Peyer's patch (tissue), 4 donors: ENCODE measurements around the gene DPPA2. TPM values are rescaled to one million over a fixed set of nuclear protein-coding genes. Genes with fewer than 3 reads are reported as not detected.

Experiments used
- DNase-seq, 3 donors: peaks; one replicate each; pipeline ENCODE4 v3.0.0-alpha.2; 2017 to 2019
- H3K27ac ChIP-seq, 4 donors: fragments of 200-600 bp; sonication (generic); one replicate each; pipeline ENCODE4 v1.5.1; 2016 to 2019
- H3K27me3 ChIP-seq, 2 donors: fragments of 200-600 bp; sonication (generic); one replicate each; pipeline ENCODE4 v1.5.1; 2019
- H3K36me3 ChIP-seq, 3 donors: fragments of 200-600 bp; sonication (generic); one replicate each; pipeline ENCODE4 v1.5.1; 2016 to 2019
- H3K4me1 ChIP-seq, 4 donors: fragments of 200-600 bp; sonication (generic); one replicate each; pipeline ENCODE4 v1.5.1; 2016 to 2019
- H3K4me3 ChIP-seq, 4 donors: fragments of 200-600 bp; sonication (generic); 1 replicate in 3 of 4; 2 replicates in 1 of 4; pipeline ENCODE4 v1.5.1; 2016 to 2019; ENCODE audit warnings: mild to moderate bottlenecking in 1 of 4
- H3K9me3 ChIP-seq, 4 donors: fragments of 200-600 bp; sonication (generic); one replicate each; pipeline ENCODE4 v1.5.1; 2016 to 2019; ENCODE audit warnings: mild to moderate bottlenecking in 1 of 4
- CTCF ChIP-seq, 6 experiments: fragments of 450-650 bp in 4 of 6; fragments of 200-600 bp in 2 of 6; sonication (generic) in 1 of 6; IDR thresholded peaks; one replicate each; pipeline ENCODE4 v1.5.1; 2017 to 2019; ENCODE audit warnings: antibody characterized with exemption in 6 of 6, mild to moderate bottlenecking in 3 of 6, moderate library complexity in 1 of 6
- POLR2A ChIP-seq, 2 donors: fragments of 450-650 bp; IDR thresholded peaks; one replicate each; pipeline ENCODE4 v1.5.1; 2017; ENCODE audit warnings: antibody characterized with exemption in 2 of 2, mild to moderate bottlenecking in 2 of 2, moderate library complexity in 2 of 2
- total RNA-seq, 4 donors: library from RNA; depleted of rRNA; stranded (reverse); fragments of >200 nt; gene quantifications; one replicate each; pipeline ENCODE4 v1.1.0, GENCODE V29; 2016

DPPA2 gene
- total RNA-seq, 4 donors from 2014 or later: not detected

GRCh38 chr3:109339714-109340648, 23.7 kb upstream of the DPPA2 start:
- H3K27me3 ChIP-seq: no peaks in the 10 kb centered on the region
- H3K27ac ChIP-seq: no peak overlapping the region
- no peaks in the 10 kb centered on the region for H3K36me3 ChIP-seq

GRCh38 chr3:109339197-109339596, 22.9 kb upstream of the DPPA2 start:
- H3K27ac ChIP-seq: no peak overlapping the region
- H3K4me3 ChIP-seq: no peak overlapping the region
- TF ChIP-seq CTCF (IDR thresholded peaks at IDR 0.05) (no peak), POLR2A (IDR thresholded peaks at IDR 0.05) (no peak)

More at GRCh38 chr3:109339714-109340648, 23.7 kb upstream of the DPPA2 start:
- no peak for TF ChIP-seq CTCF (IDR thresholded peaks at IDR 0.05)
- no peak for TF ChIP-seq POLR2A (IDR thresholded peaks at IDR 0.05)
- Histone ChIP-seq H3K4me3 (no peak overlapping the region), H3K9me3 (no peaks in the 10 kb centered on the region), H3K4me1 (no peaks in the 10 kb centered on the region)
- no peak for DNase-seq

GRCh38 chr3:109338322-109338721, 22.0 kb upstream of the DPPA2 start:
- H3K27me3 ChIP-seq: no peaks in the 10 kb centered on the region
- DNase-seq: no peak
- no peaks in the 10 kb centered on the region for H3K9me3 ChIP-seq
- no peaks in the 10 kb centered on the region for H3K36me3 ChIP-seq
- no peak overlapping the region for H3K27ac ChIP-seq
- H3K4me3 ChIP-seq: no peak overlapping the region
- H3K4me1 ChIP-seq: no peaks in the 10 kb centered on the region
- no peak for TF ChIP-seq CTCF (IDR thresholded peaks at IDR 0.05)
- TF ChIP-seq POLR2A (IDR thresholded peaks at IDR 0.05): no peak

More at GRCh38 chr3:109339197-109339596, 22.9 kb upstream of the DPPA2 start:
- DNase-seq: no peak
- Histone ChIP-seq H3K36me3 (no peaks in the 10 kb centered on the region), H3K9me3 (no peaks in the 10 kb centered on the region), H3K4me1 (no peaks in the 10 kb centered on the region), H3K27me3 (no peaks in the 10 kb centered on the region)

- Histone ChIP-seq H3K4me3 (peak within 1 kb of the TSS in 2 of 4 donors; percentile 1 to 2), H3K36me3 (no peaks in the 10 kb centered on the region), H3K27ac (no peak within 1 kb of the TSS), H3K9me3 (no peaks in the 10 kb centered on the region), H3K27me3 (no peaks in the 10 kb centered on the region), H3K4me1 (no peaks in the 10 kb centered on the region)
- TF ChIP-seq POLR2A (IDR thresholded peaks at IDR 0.05) (no peak), CTCF (IDR thresholded peaks at IDR 0.05) (no peak)
- no peak for DNase-seq
Measured at GRCh38 chr3:109337393-109337792, 21.1 kb upstream of the DPPA2 start, which contains the start of gene DPPA4. Gene DPPA4 (minus strand): TSS chr3:109337546. CDS start chr3:109337517, 29 bp downstream.

- no peak for DNase-seq
- no peaks in the 10 kb centered on the region for H3K4me1 ChIP-seq
- TF ChIP-seq CTCF (IDR thresholded peaks at IDR 0.05): no peak
- TF ChIP-seq POLR2A (IDR thresholded peaks at IDR 0.05): no peak
- no peak overlapping the region for H3K27ac ChIP-seq
- no peaks in the 10 kb centered on the region for H3K9me3 ChIP-seq
- no peaks in the 10 kb centered on the region for H3K36me3 ChIP-seq
- H3K4me3 ChIP-seq: peak overlapping the region in 2 of 4 donors; percentile 1 to 2
- no peaks in the 10 kb centered on the region for H3K27me3 ChIP-seq
Measured at GRCh38 chr3:109336291-109336861, 20.1 kb upstream of the DPPA2 start.
